Activated naive CD4-positive, alpha-beta T cell treated with anti-CD3 and anti-CD28 coated beads, Interleukin-2, amount 50 U/mL, for 24 hours (primary cell): ENCODE results near the gene SLC25A42.

Experiments used
- H3K27ac Mint-ChIP-seq: one replicate; pipeline ENCODE4 v1.8.0; 2021; ENCODE audit warnings: mild to moderate bottlenecking, mixed read lengths
- H3K27me3 Mint-ChIP-seq: one replicate; pipeline ENCODE4 v1.8.0; 2021; ENCODE audit warnings: mixed read lengths
- H3K36me3 Mint-ChIP-seq: one replicate; pipeline ENCODE4 v1.8.0; 2021; ENCODE audit warnings: mixed read lengths
- H3K4me1 Mint-ChIP-seq: one replicate; pipeline ENCODE4 v1.8.0; 2021; ENCODE audit warnings: mixed read lengths
- H3K4me3 Mint-ChIP-seq: one replicate; pipeline ENCODE4 v1.8.0; 2021; ENCODE audit warnings: mild to moderate bottlenecking, mixed read lengths
- H3K9me3 Mint-ChIP-seq: one replicate; pipeline ENCODE4 v1.8.0; 2021; ENCODE audit warnings: mixed read lengths

Gene SLC25A42

GRCh38 chr19:19057720-19058119, 6.1 kb upstream of the SLC25A42 start:
- H3K9me3 Mint-ChIP-seq = no peaks in the 10 kb centered on the region
- H3K27ac Mint-ChIP-seq = no peak overlapping the region

GRCh38 chr19:19059018-19059836, 4.6 kb upstream of the SLC25A42 start:
- peaks cover 15% of the 10 kb centered on the region for H3K4me1 Mint-ChIP-seq
- H3K27ac Mint-ChIP-seq = no peak overlapping the region
- H3K9me3 Mint-ChIP-seq = no peaks in the 10 kb centered on the region
- no peaks in the 10 kb centered on the region for H3K27me3 Mint-ChIP-seq
- H3K4me3 Mint-ChIP-seq = no peak overlapping the region
- no peaks in the 10 kb centered on the region for H3K36me3 Mint-ChIP-seq

More at GRCh38 chr19:19057720-19058119, 6.1 kb upstream of the SLC25A42 start:
- Mint-ChIP-seq H3K27me3 (no peaks in the 10 kb centered on the region), H3K4me1 (peaks cover 6% of the 10 kb centered on the region), H3K36me3 (no peaks in the 10 kb centered on the region), H3K4me3 (no peak overlapping the region)

GRCh38 chr19:19059837-19060611, 3.8 kb upstream of the SLC25A42 start:
- H3K27ac Mint-ChIP-seq = no peak overlapping the region
- no peaks in the 10 kb centered on the region for H3K36me3 Mint-ChIP-seq
- no peaks in the 10 kb centered on the region for H3K9me3 Mint-ChIP-seq
- no peaks in the 10 kb centered on the region for H3K27me3 Mint-ChIP-seq
- H3K4me1 Mint-ChIP-seq = peaks cover 22% of the 10 kb centered on the region
- H3K4me3 Mint-ChIP-seq = no peak overlapping the region

GRCh38 chr19:19061506-19061905, 2.3 kb upstream of the SLC25A42 start:
- H3K27me3 Mint-ChIP-seq = no peaks in the 10 kb centered on the region

GRCh38 chr19:19062454-19063182, 1.2 kb upstream of the SLC25A42 start:
- Mint-ChIP-seq H3K27ac (peak overlapping the region; percentile 84), H3K9me3 (no peaks in the 10 kb centered on the region), H3K27me3 (no peaks in the 10 kb centered on the region), H3K4me3 (peak overlapping the region; percentile 85), H3K4me1 (peaks cover 36% of the 10 kb centered on the region), H3K36me3 (no peaks in the 10 kb centered on the region)

More at GRCh38 chr19:19061506-19061905, 2.3 kb upstream of the SLC25A42 start:
- H3K4me3 Mint-ChIP-seq = no peak overlapping the region
- H3K27ac Mint-ChIP-seq = no peak overlapping the region
- no peaks in the 10 kb centered on the region for H3K36me3 Mint-ChIP-seq
- H3K9me3 Mint-ChIP-seq = no peaks in the 10 kb centered on the region
- peaks cover 27% of the 10 kb centered on the region for H3K4me1 Mint-ChIP-seq

GRCh38 chr19:19064098-19064722, 416 bp downstream of the SLC25A42 start:
- peaks cover 43% of the 10 kb centered on the region for H3K4me1 Mint-ChIP-seq
- H3K36me3 Mint-ChIP-seq = no peaks in the 10 kb centered on the region
- H3K27ac Mint-ChIP-seq = peak overlapping the region; percentile 75
- no peaks in the 10 kb centered on the region for H3K9me3 Mint-ChIP-seq
- peak overlapping the region; percentile 85 for H3K4me3 Mint-ChIP-seq
- H3K27me3 Mint-ChIP-seq = no peaks in the 10 kb centered on the region

- H3K27me3 Mint-ChIP-seq = no peaks in the 10 kb centered on the region
- H3K4me3 Mint-ChIP-seq = peak overlapping the region; percentile 85
- H3K9me3 Mint-ChIP-seq = no peaks in the 10 kb centered on the region
- H3K36me3 Mint-ChIP-seq = no peaks in the 10 kb centered on the region
- H3K27ac Mint-ChIP-seq = peak overlapping the region; percentile 75
- peaks cover 49% of the 10 kb centered on the region for H3K4me1 Mint-ChIP-seq
Observed at GRCh38 chr19:19064811-19065745, 1.3 kb downstream of the SLC25A42 start.

- H3K36me3 Mint-ChIP-seq = no peaks in the 10 kb centered on the region
- no peaks in the 10 kb centered on the region for H3K9me3 Mint-ChIP-seq
- H3K4me1 Mint-ChIP-seq = peaks cover 54% of the 10 kb centered on the region
- peak overlapping the region; percentile 79 for H3K27ac Mint-ChIP-seq
- peak overlapping the region; percentile 23 for H3K4me3 Mint-ChIP-seq
- H3K27me3 Mint-ChIP-seq = no peaks in the 10 kb centered on the region
Observed at GRCh38 chr19:19067276-19068072, 3.7 kb downstream of the SLC25A42 start.

- peak overlapping the region; percentile 59 for H3K27ac Mint-ChIP-seq
- no peaks in the 10 kb centered on the region for H3K9me3 Mint-ChIP-seq
- H3K27me3 Mint-ChIP-seq = no peaks in the 10 kb centered on the region
- H3K36me3 Mint-ChIP-seq = no peaks in the 10 kb centered on the region
- H3K4me3 Mint-ChIP-seq = no peak overlapping the region
- H3K4me1 Mint-ChIP-seq = peaks cover 50% of the 10 kb centered on the region
Observed at GRCh38 chr19:19068659-19069654, 5.2 kb downstream of the SLC25A42 start.

GRCh38 chr19:19071897-19072296, 8.1 kb downstream of the SLC25A42 start:
- Mint-ChIP-seq H3K36me3 (no peaks in the 10 kb centered on the region), H3K9me3 (no peaks in the 10 kb centered on the region), H3K4me3 (no peak overlapping the region), H3K27ac (no peak overlapping the region), H3K27me3 (no peaks in the 10 kb centered on the region), H3K4me1 (peaks cover 42% of the 10 kb centered on the region)

- Mint-ChIP-seq H3K9me3 (no peaks in the 10 kb centered on the region), H3K27me3 (no peaks in the 10 kb centered on the region), H3K4me3 (no peak overlapping the region), H3K27ac (no peak overlapping the region), H3K4me1 (peaks cover 34% of the 10 kb centered on the region), H3K36me3 (peaks cover 4% of the 10 kb centered on the region)
Observed at GRCh38 chr19:19074196-19074882, 10.5 kb downstream of the SLC25A42 start.

GRCh38 chr19:19075126-19075525, 11.3 kb downstream of the SLC25A42 start:
- Mint-ChIP-seq H3K27me3 (no peaks in the 10 kb centered on the region), H3K4me3 (no peak overlapping the region), H3K27ac (no peak overlapping the region), H3K4me1 (peaks cover 36% of the 10 kb centered on the region), H3K9me3 (no peaks in the 10 kb centered on the region), H3K36me3 (peaks cover 4% of the 10 kb centered on the region)
